Spinal cord (tissue), 10 donors: ENCODE measurements around the gene SRRM3. TPM values are rescaled to one million over a fixed set of nuclear protein-coding genes. Genes with fewer than 3 reads are reported as not detected.
"Not testable (repeated sequence)": the region's sequence is repeated elsewhere in the genome, so short reads cannot be mapped to it uniquely, and the experiment has no call there.

Source experiments
- DNase-seq, 6 donors: peaks; one replicate each; pipeline versions ENCODE4 v3.0.0 to v3.0.0-alpha.2; 2013 to 2015; ENCODE audit warnings: low spot score in 6 of 6, low read depth in 4 of 6
- H3K27ac ChIP-seq: one replicate; pipeline ENCODE4 v1.5.1; 2013; ENCODE audit warnings: low read depth, low read length, control low read depth
- H3K27me3 ChIP-seq: one replicate; pipeline ENCODE4 v1.6.1; 2013; ENCODE audit warnings: low read length; ENCODE audit not compliant: control insufficient read depth, insufficient read depth
- H3K36me3 ChIP-seq: one replicate; pipeline ENCODE4 v1.6.1; 2013; ENCODE audit warnings: low read length; ENCODE audit not compliant: control insufficient read depth, insufficient read depth
- H3K4me1 ChIP-seq: one replicate; pipeline ENCODE4 v1.6.1; 2013; ENCODE audit warnings: low read length; ENCODE audit not compliant: control insufficient read depth, insufficient read depth
- H3K4me3 ChIP-seq: one replicate; pipeline ENCODE4 v1.5.1; 2013; ENCODE audit warnings: low read depth, low read length, control low read depth
- H3K9me3 ChIP-seq: one replicate; pipeline ENCODE4 v1.6.1; 2013; ENCODE audit warnings: low read length; ENCODE audit not compliant: control insufficient read depth, insufficient read depth
- WGBS: methylation state at CpG from one replicate; pipeline ENCODE4 v1.1.5; 2013; ENCODE audit warnings: missing lambda C conversion rate; ENCODE audit not compliant: insufficient coverage; 5-methylcytosine and 5-hydroxymethylcytosine counted together
- polyA plus RNA-seq, 2 donors: library from polyadenylated mRNA; unstranded; fragments of 120-200 nt; gene quantifications; one replicate each; pipeline ENCODE4 v1.2.1, GENCODE V29; 2013; ENCODE audit not compliant: insufficient read length in 2 of 2
- total RNA-seq, 2 donors: library from RNA; depleted of rRNA in 1 of 2; stranded (reverse); fragments of 120-200 nt in 1 of 2; fragments of >200 nt in 1 of 2; gene quantifications; one replicate each; pipeline versions ENCODE4 v1.2.3 to v1.2.4, GENCODE V29; 2013 to 2014
- donor health status: healthy.

Gene SRRM3
- total and polyA plus RNA-seq, 4 donors, result 7.2 to 80.0 (median 27.4) TPM

GRCh38 chr7:76234931-76235441 lies 33.3 kb downstream of the SRRM3 start:
- no peaks in the 10 kb centered on the region for H3K9me3 ChIP-seq
- peaks cover 18% of the 10 kb centered on the region for H3K4me1 ChIP-seq
- no peak overlapping the region for H3K27ac ChIP-seq
- H3K4me3 ChIP-seq, result no peak overlapping the region
- H3K27me3 ChIP-seq, result no peaks in the 10 kb centered on the region
- 4% methylated on average over 48 of the region's 48 CpGs for WGBS
- peaks cover 13% of the 10 kb centered on the region for H3K36me3 ChIP-seq
- DNase-seq, result peak in 5 of 6 donors; percentile 35 to 93 (median 62)

GRCh38 chr7:76236224-76236623 lies 34.5 kb downstream of the SRRM3 start:
- Histone ChIP-seq H3K36me3 (peaks cover 14% of the 10 kb centered on the region), H3K9me3 (no peaks in the 10 kb centered on the region), H3K27ac (no peak overlapping the region), H3K4me3 (no peak overlapping the region), H3K27me3 (no peaks in the 10 kb centered on the region), H3K4me1 (peaks cover 18% of the 10 kb centered on the region)
- WGBS, result 71% methylated on average over 5 of the region's 8 CpGs
- no peak for DNase-seq

GRCh38 chr7:76238326-76238725 lies 36.6 kb downstream of the SRRM3 start:
- Histone ChIP-seq H3K9me3 (no peaks in the 10 kb centered on the region), H3K27me3 (no peaks in the 10 kb centered on the region), H3K36me3 (peaks cover 17% of the 10 kb centered on the region), H3K27ac (no peak overlapping the region), H3K4me1 (peaks cover 16% of the 10 kb centered on the region), H3K4me3 (no peak overlapping the region)
- DNase-seq, result peak in 1 of 6 donors; percentile 53
- WGBS, result 40% methylated on average over 9 of the region's 12 CpGs

GRCh38 chr7:76241141-76241540 lies 39.4 kb downstream of the SRRM3 start:
- 72% methylated on average over 4 of the region's 5 CpGs for WGBS
- no peak overlapping the region for H3K4me3 ChIP-seq
- no peaks in the 10 kb centered on the region for H3K4me1 ChIP-seq
- H3K27ac ChIP-seq, result no peak overlapping the region
- no peaks in the 10 kb centered on the region for H3K27me3 ChIP-seq
- DNase-seq, result no peak
- H3K9me3 ChIP-seq, result no peaks in the 10 kb centered on the region
- peaks cover 23% of the 10 kb centered on the region for H3K36me3 ChIP-seq

GRCh38 chr7:76242517-76243063 lies 40.9 kb downstream of the SRRM3 start:
- not testable (repeated sequence) for DNase-seq
- WGBS, result no CpG with 5 or more reads among the region's 5 CpGs

GRCh38 chr7:76244781-76245391 lies 43.2 kb downstream of the SRRM3 start:
- Histone ChIP-seq H3K27me3 (no peaks in the 10 kb centered on the region), H3K9me3 (no peaks in the 10 kb centered on the region), H3K4me1 (no peaks in the 10 kb centered on the region), H3K36me3 (peaks cover 26% of the 10 kb centered on the region), H3K4me3 (no peak overlapping the region), H3K27ac (no peak overlapping the region)
- DNase-seq, result peak in 1 of 6 donors; percentile 27
- WGBS, result no CpG with 5 or more reads among the region's 3 CpGs

More at GRCh38 chr7:76242517-76243063, 40.9 kb downstream of the SRRM3 start:
- H3K27me3 ChIP-seq, H3K9me3 ChIP-seq, H3K27ac ChIP-seq, H3K4me1 ChIP-seq, H3K4me3 ChIP-seq: not testable (repeated sequence)
- peaks cover 14% of the 10 kb centered on the region for H3K36me3 ChIP-seq

- H3K9me3 ChIP-seq, result no peaks in the 10 kb centered on the region
- H3K4me1 ChIP-seq, result peaks cover 7% of the 10 kb centered on the region
- H3K27me3 ChIP-seq, result no peaks in the 10 kb centered on the region
- H3K36me3 ChIP-seq, result peaks cover 27% of the 10 kb centered on the region
- no peak for DNase-seq
- WGBS, result 26% methylated on average over 2 of the region's 5 CpGs
- H3K4me3 ChIP-seq, result no peak overlapping the region
- H3K27ac ChIP-seq, result no peak overlapping the region
These were observed 45.2 kb downstream of the SRRM3 start for GRCh38 chr7:76246804-76247389.

- 95% methylated on average over 10 of the region's 10 CpGs for WGBS
- no peaks in the 10 kb centered on the region for H3K27me3 ChIP-seq
- peaks cover 27% of the 10 kb centered on the region for H3K36me3 ChIP-seq
- H3K4me3 ChIP-seq, result no peak overlapping the region
- no peaks in the 10 kb centered on the region for H3K9me3 ChIP-seq
- no peak for DNase-seq
- peaks cover 7% of the 10 kb centered on the region for H3K4me1 ChIP-seq
- no peak overlapping the region for H3K27ac ChIP-seq
These were observed 46.2 kb downstream of the SRRM3 start for GRCh38 chr7:76247938-76248337.

GRCh38 chr7:76252021-76252420 lies 50.3 kb downstream of the SRRM3 start:
- H3K9me3 ChIP-seq, result no peaks in the 10 kb centered on the region
- H3K4me3 ChIP-seq, result no peak overlapping the region
- H3K27me3 ChIP-seq, result no peaks in the 10 kb centered on the region
- no peak for DNase-seq
- peaks cover 19% of the 10 kb centered on the region for H3K36me3 ChIP-seq
- H3K27ac ChIP-seq, result no peak overlapping the region
- 93% methylated on average over 2 of the region's 6 CpGs for WGBS
- peaks cover 7% of the 10 kb centered on the region for H3K4me1 ChIP-seq

- no peak overlapping the region for H3K4me3 ChIP-seq
- peaks cover 14% of the 10 kb centered on the region for H3K4me1 ChIP-seq
- no peak overlapping the region for H3K27ac ChIP-seq
- 80% methylated on average over 1 of the region's 4 CpGs for WGBS
- peaks cover 8% of the 10 kb centered on the region for H3K27me3 ChIP-seq
- no peak for DNase-seq
- no peaks in the 10 kb centered on the region for H3K9me3 ChIP-seq
- H3K36me3 ChIP-seq, result peaks cover 5% of the 10 kb centered on the region
These were observed 53.1 kb downstream of the SRRM3 start for GRCh38 chr7:76254781-76255180.
